HCT116 (cell line): ENCODE data around the gene NUBPL. TPM values are rescaled to one million over a fixed set of nuclear protein-coding genes. Genes with fewer than 3 reads are reported as not detected.
"Not testable (repeated sequence)": the region's sequence is repeated elsewhere in the genome, so short reads cannot be mapped to it uniquely, and the experiment has no call there.

ENCODE experiments used
- ATAC-seq: fragments of 200-7000 bp; cut with Tn5 transposase; 2 replicates; pipeline ENCODE4 v1.9.1; 2020; ENCODE audit warnings: mild to moderate bottlenecking, moderate library complexity
- BruUV-seq: library from RNA; stranded (reverse); fragments of 400-500 nt; replicated peaks from 2 replicates; lab custom pipeline; 2021; lab: Mats Ljungman, UMichigan
- CTCF ChIA-PET: fragments of 300-600 bp; sonication (Branson Sonifier 250); formaldehyde crosslinking; loops from one replicate; lab custom pipeline; 2021; ENCODE audit warnings: antibody characterized with exemption; lab: Charles Lee
- POLR2A ChIA-PET: fragments of 300-600, 350-600 bp; sonication (Branson Sonifier 250); formaldehyde crosslinking; loops from one replicate; lab custom pipeline; 2021; ENCODE audit warnings: antibody characterized with exemption; lab: Charles Lee
- RAD21 ChIA-PET, 2 experiments: fragments of 300-600 bp; sonication (Branson Sonifier 250); formaldehyde crosslinking; loops; one replicate each; lab custom pipeline; 2023; ENCODE audit warnings: low total read pairs in 2 of 2; ENCODE audit not compliant: uncharacterized antibody in 2 of 2, unreplicated experiment in 2 of 2, low non-redundant PET in 1 of 2; lab: Charles Lee
- DNase-seq: peaks from one replicate; pipeline ENCODE4 v3.0.0-alpha.2; 2010; ENCODE audit warnings: low read depth, low spot score
- H2AFZ ChIP-seq: fragments of 200-600 bp; shearing (Covaris generic), sonication (generic); 2 replicates; pipeline ENCODE4 v1.6.1; 2017; ENCODE audit warnings: low read depth, mixed run types, mixed read lengths, antibody characterized with exemption, low read length; ENCODE audit not compliant: poor library complexity, severe bottlenecking
- H3K27ac ChIP-seq: 2 replicates; pipeline ENCODE4 v1.5.1; 2012; ENCODE audit warnings: low read depth, low read length
- H3K27me3 ChIP-seq: fragments of 200-600 bp; sonication (generic); 2 replicates; pipeline ENCODE4 v1.6.1; 2016; ENCODE audit warnings: mixed run types, low read length, mixed read lengths; ENCODE audit not compliant: insufficient read depth
- H3K36me3 ChIP-seq, 2 experiments: fragments of 200-500 bp in 1 of 2; fragments of 200-600 bp in 1 of 2; sonication (Bioruptor generic) in 1 of 2; sonication (generic) in 1 of 2; 2 replicates each; pipeline versions ENCODE4 v1.5.1 to v1.6.1; 2014 to 2016; ENCODE audit warnings: low read length in 2 of 2, inconsistent platforms in 1 of 2, mixed read lengths in 1 of 2, mixed run types in 1 of 2; ENCODE audit not compliant: insufficient read depth in 2 of 2, control insufficient read depth in 1 of 2
- H3K4me1 ChIP-seq, 2 experiments: fragments of 200-600 bp in 1 of 2; sonication (generic) in 1 of 2; 2 replicates each; pipeline versions ENCODE4 v1.5.1 to v1.6.1; 2012 to 2017; ENCODE audit warnings: low read length in 2 of 2, inconsistent platforms in 1 of 2, mild to moderate bottlenecking in 1 of 2, mixed read lengths in 1 of 2, mixed run types in 1 of 2, moderate library complexity in 1 of 2; ENCODE audit not compliant: insufficient read depth in 2 of 2, control insufficient read depth in 1 of 2
- H3K4me2 ChIP-seq: fragments of 200-600 bp; sonication (generic); 2 replicates; pipeline ENCODE4 v1.6.1; 2017; ENCODE audit warnings: mixed run types, low read length, mixed read lengths
- H3K4me3 ChIP-seq, 2 experiments: fragments of 200-600 bp in 1 of 2; sonication (generic) in 1 of 2; replicated peaks in 1 of 2; 2 replicates each; pipeline ENCODE4 v1.5.1; 2011 to 2016; ENCODE audit warnings: low read length in 2 of 2, control low read depth in 1 of 2, low read depth in 1 of 2, mild to moderate bottlenecking in 1 of 2, mixed read lengths in 1 of 2, mixed run types in 1 of 2
- H3K79me2 ChIP-seq: fragments of 200-600 bp; sonication (generic); 2 replicates; pipeline ENCODE4 v1.6.1; 2017; ENCODE audit warnings: mild to moderate bottlenecking, mixed run types, low read length, moderate library complexity, mixed read lengths; ENCODE audit not compliant: insufficient read depth
- H3K9ac ChIP-seq: fragments of 200-600 bp; sonication (generic); 2 replicates; pipeline ENCODE4 v1.6.1; 2016; ENCODE audit warnings: low read length, mixed read lengths
- H3K9me2 ChIP-seq: fragments of 200-600 bp; sonication (generic), shearing (Covaris generic); 2 replicates; pipeline ENCODE4 v1.6.1; 2017; ENCODE audit warnings: mixed run types, mild to moderate bottlenecking, moderate library complexity; ENCODE audit not compliant: insufficient read depth
- H3K9me3 ChIP-seq, 2 experiments: fragments of 200-500 bp in 1 of 2; fragments of 200-600 bp in 1 of 2; sonication (Bioruptor generic) in 1 of 2; sonication (generic) in 1 of 2; 2 replicates each; pipeline ENCODE4 v1.6.1; 2014 to 2017; ENCODE audit warnings: low read length in 2 of 2, mixed read lengths in 2 of 2, inconsistent platforms in 1 of 2, low read depth in 1 of 2, mild to moderate bottlenecking in 1 of 2, mixed run types in 1 of 2, moderate library complexity in 1 of 2; ENCODE audit not compliant: control insufficient read depth in 1 of 2, insufficient read depth in 1 of 2
- H4K20me1 ChIP-seq: fragments of 200-600 bp; sonication (generic), shearing (Covaris generic); 2 replicates; pipeline ENCODE4 v1.6.1; 2017; ENCODE audit warnings: mixed run types, mild to moderate bottlenecking, moderate library complexity; ENCODE audit not compliant: insufficient read depth
- CBX3 ChIP-seq: IDR thresholded peaks from 2 replicates; pipeline ENCODE4 v1.6.1; 2012; ENCODE audit warnings: low read depth
- CEBPB ChIP-seq: IDR thresholded peaks from 2 replicates; pipeline ENCODE4 v1.6.1; 2012; ENCODE audit warnings: low read depth
- CTCF ChIP-seq, 3 experiments: fragments of 200-600 bp in 1 of 3; sonication (generic) in 1 of 3; IDR thresholded peaks in 2 of 3; conservative IDR thresholded peaks in 1 of 3; 2 replicates each; pipeline ENCODE4 v1.5.1; 2012 to 2017; ENCODE audit warnings: low read depth in 2 of 3, low read length in 2 of 3, antibody characterized with exemption in 1 of 3, borderline replicate concordance in 1 of 3, control low read depth in 1 of 3, mild to moderate bottlenecking in 1 of 3, mixed read lengths in 1 of 3, mixed run types in 1 of 3, moderate library complexity in 1 of 3; ENCODE audit not compliant: insufficient read depth in 1 of 3
- EZH2 ChIP-seq: fragments of 200-600 bp; sonication (generic); IDR thresholded peaks from 2 replicates; pipeline ENCODE4 v1.6.1; 2017; ENCODE audit warnings: antibody characterized with exemption, mixed run types
- JUND ChIP-seq: IDR thresholded peaks from 2 replicates; pipeline ENCODE4 v1.6.1; 2012
- REST ChIP-seq: IDR thresholded peaks from 2 replicates; pipeline ENCODE4 v1.6.1; 2012; ENCODE audit warnings: low read depth
- SRF ChIP-seq: IDR thresholded peaks from 2 replicates; pipeline ENCODE4 v1.6.1; 2012; ENCODE audit warnings: low read depth
- TCF7L2 ChIP-seq: IDR thresholded peaks from 2 replicates; pipeline ENCODE4 v1.7.0; 2011; ENCODE audit warnings: borderline replicate concordance, inconsistent platforms; ENCODE audit not compliant: insufficient read depth, insufficient read length; ENCODE audit errors: extremely low read depth
- ZNF274 ChIP-seq: fragments of 200-500 bp; sonication (Bioruptor generic); IDR thresholded peaks from 2 replicates; pipeline ENCODE4 v1.6.1; 2014; ENCODE audit warnings: mild to moderate bottlenecking, low read depth, low read length, inconsistent platforms
- intact Hi-C: fragments of 100-400 bp; cut with micrococcal nuclease; formaldehyde crosslinking; loops from 2 replicates; pipeline ENCODE4 v1.10.0; 2022
- total RNA-seq: library from RNA; stranded (reverse); gene quantifications from one replicate; pipeline ENCODE4 v1.2.1, GENCODE V29; 2021; ENCODE audit not compliant: unreplicated experiment

NUBPL gene
- total RNA-seq, 1 experiment from 2014 or later, result 11.3 TPM

- no peaks in the 10 kb centered on the region for H3K4me1 ChIP-seq
- H3K36me3 ChIP-seq, result no peaks in the 10 kb centered on the region
- ChIA-PET CTCF (interaction anchor here (0.6 kb wide), 1 partner anchor 492 kb away, joined by 3 read pairs; no protein-coding TSS in a partner anchor), RAD21 (no interaction called here), POLR2A (no interaction called here)
- no peaks in the 10 kb centered on the region for H3K9me2 ChIP-seq
- ATAC-seq, result no peak
- no peaks in the 10 kb centered on the region for H3K79me2 ChIP-seq
- BruUV-seq, result no TSS peak
- H4K20me1 ChIP-seq, result no peaks in the 10 kb centered on the region
- intact Hi-C loops, result no loop called here
- H2AFZ ChIP-seq, result no peak overlapping the region
- TF ChIP-seq CEBPB (no peak), SRF (no peak), CBX3 (no peak), CTCF (IDR thresholded peaks at IDR 0.05 in 2 of 3, conservative IDR thresholded peaks at IDR 0.05 in 1 of 3; ENCODE audit: borderline replicate concordance in 1 of 3, insufficient read depth in 1 of 3, low read depth in 2 of 3, low read length in 2 of 3) (no peak), JUND (no peak), ZNF274 (no peak), TCF7L2 (no peak), REST (no peak), EZH2 (no peak)
- H3K9me3 ChIP-seq, result no peaks in the 10 kb centered on the region
- H3K27ac ChIP-seq, result no peak overlapping the region
- no peak overlapping the region for H3K4me2 ChIP-seq
- no peak overlapping the region for H3K9ac ChIP-seq
- H3K4me3 ChIP-seq, result no peak overlapping the region
- no peaks in the 10 kb centered on the region for H3K27me3 ChIP-seq
- DNase-seq, result no peak
These were observed 294.1 kb downstream of the NUBPL start for GRCh38 chr14:31855262-31855661.

- H3K9ac ChIP-seq, H3K4me1 ChIP-seq, H2AFZ ChIP-seq, H3K9me2 ChIP-seq, H3K4me3 ChIP-seq, DNase-seq, H3K27ac ChIP-seq, H4K20me1 ChIP-seq, H3K4me2 ChIP-seq, RAD21 ChIA-PET, ATAC-seq, intact Hi-C loops, BruUV-seq, H3K79me2 ChIP-seq, H3K36me3 ChIP-seq, H3K9me3 ChIP-seq, POLR2A ChIA-PET, H3K27me3 ChIP-seq: not testable (repeated sequence)
- CTCF ChIA-PET, result interaction anchor here (0.6 kb wide), 1 partner anchor 493 kb away, joined by 3 read pairs; no protein-coding TSS in a partner anchor
These were observed 294.8 kb downstream of the NUBPL start for GRCh38 chr14:31856003-31856402.
